Hepatic stellate cell (primary cell): ENCODE data around the gene IQGAP1.
"Not testable (repeated sequence)": the region's sequence is repeated elsewhere in the genome, so short reads cannot be mapped to it uniquely, and the experiment has no call there.

Experiments
- DNase-seq: peaks from one replicate; pipeline ENCODE4 v3.0.0; 2011; ENCODE audit warnings: low spot score

Gene IQGAP1

GRCh38 chr15:90387534-90388461, at the start of gene IQGAP1:
Gene IQGAP1 (plus strand): TSS chr15:90388242. CDS start chr15:90388342, 100 bp downstream.
- DNase-seq = peak; percentile 96

- DNase-seq = no peak
Observed at GRCh38 chr15:90338532-90338931, 49.5 kb upstream of the IQGAP1 start.

GRCh38 chr15:90340345-90340744, 47.7 kb upstream of the IQGAP1 start:
- DNase-seq = no peak

GRCh38 chr15:90343302-90343790, 44.7 kb upstream of the IQGAP1 start:
- DNase-seq = peak; percentile 71

- DNase-seq = no peak
Observed at GRCh38 chr15:90344662-90345061, 43.4 kb upstream of the IQGAP1 start.

GRCh38 chr15:90345857-90346256, 42.2 kb upstream of the IQGAP1 start:
- no peak for DNase-seq

GRCh38 chr15:90347431-90348065, 40.5 kb upstream of the IQGAP1 start:
- DNase-seq = not testable (repeated sequence)

GRCh38 chr15:90348456-90348855, 39.6 kb upstream of the IQGAP1 start:
- no peak for DNase-seq

- DNase-seq = no peak
Observed at GRCh38 chr15:90349072-90349471, 39.0 kb upstream of the IQGAP1 start.

- no peak for DNase-seq
Observed at GRCh38 chr15:90349821-90350220, 38.2 kb upstream of the IQGAP1 start.

GRCh38 chr15:90351479-90352106, 36.4 kb upstream of the IQGAP1 start:
- no peak for DNase-seq

GRCh38 chr15:90352107-90352893, 35.7 kb upstream of the IQGAP1 start, which contains the start of gene ZNF774:
Gene ZNF774 (plus strand): TSS chr15:90352284. CDS start chr15:90354661, 2,377 bp downstream.
- peak; percentile 99 for DNase-seq

- DNase-seq = no peak
Observed at GRCh38 chr15:90354986-90355385, 33.1 kb upstream of the IQGAP1 start.

GRCh38 chr15:90358124-90359033, 29.7 kb upstream of the IQGAP1 start:
- no peak for DNase-seq

- DNase-seq = no peak
Observed at GRCh38 chr15:90360746-90361145, 27.3 kb upstream of the IQGAP1 start.

- DNase-seq = peak; percentile 75
Observed at GRCh38 chr15:90362936-90363212, 25.2 kb upstream of the IQGAP1 start.

GRCh38 chr15:90364251-90364650, 23.8 kb upstream of the IQGAP1 start:
- peak; percentile 37 for DNase-seq

- DNase-seq = no peak
Observed at GRCh38 chr15:90365414-90366055, 22.5 kb upstream of the IQGAP1 start.

- no peak for DNase-seq
Observed at GRCh38 chr15:90367576-90367975, 20.5 kb upstream of the IQGAP1 start.

- no peak for DNase-seq
Observed at GRCh38 chr15:90375071-90375470, 13.0 kb upstream of the IQGAP1 start.
